OCI-LY3 (cell line): ENCODE measurements around the gene PRMT1.

Experiments
- CTCF ChIP-seq: fragments of 200-600, 300-600 bp; sonication (generic); IDR thresholded peaks from 2 replicates; pipeline ENCODE4 v1.5.1; 2014; ENCODE audit warnings: antibody characterized with exemption, low read length, low read depth
- EZH2phosphoT487 ChIP-seq: fragments of 200-600 bp; shearing (Covaris generic); IDR thresholded peaks from 2 replicates; pipeline ENCODE4 v1.6.1; 2018; ENCODE audit warnings: antibody characterized with exemption, mixed run types, low read depth

- TF ChIP-seq CTCF (no peak), EZH2phosphoT487 (no peak)
These were observed 30.5 kb upstream of the PRMT1 start for GRCh38 chr19:49646586-49646985.
